ENCODE measurements around the gene RRP1. TPM values are rescaled to one million over a fixed set of nuclear protein-coding genes. Genes with fewer than 3 reads are reported as not detected.

Gene RRP1
- polyA plus RNA-seq, 1 of the 3 experiments (the other 2 are of a cell fraction), result 22.7 TPM

GRCh38 chr21:43769325-43769958 lies 19.9 kb upstream of the RRP1 start:
- H3K27me3 ChIP-seq (ENCODE audit: insufficient read depth), result no peaks in the 10 kb centered on the region
- no peaks in the 10 kb centered on the region for H3K9me2 ChIP-seq
- no peak overlapping the region for H3K4me2 ChIP-seq
- peaks cover 10 to 13% of the 10 kb centered on the region in 2 experiments for H3K36me3 ChIP-seq (replicated peaks in 1 of 2; ENCODE audit: control insufficient read depth in 1 of 2, insufficient read depth in 2 of 2, low read length in 1 of 2)
- 95% methylated on average over 7 of the region's 11 CpGs for WGBS (ENCODE audit: low lambda C conversion rate)
- CTCF ChIA-PET, result interaction anchor here (0.8 to 1.5 kb wide), 2 partner anchors 8 to 20 kb away, joined by 3 to 4 read pairs; partner anchors contain the start of gene RRP1
- H3K4me3 ChIP-seq (ENCODE audit: low read depth in 2 of 2, low read length in 1 of 2), result no peak overlapping the region
- H3F3A ChIP-seq (replicated peaks; ENCODE audit: insufficient read depth), result peaks cover 17% of the 10 kb centered on the region
- peaks cover 0 to 5% of the 10 kb centered on the region in 2 experiments; a peak in 2 of 4 replicates for H3K4me1 ChIP-seq (ENCODE audit: control insufficient read depth in 1 of 2, insufficient read depth in 2 of 2, low read depth in 1 of 2, low read length in 1 of 2)
- no peak overlapping the region for H2AFZ ChIP-seq (ENCODE audit: low read depth)
- H3K9ac ChIP-seq, result no peak overlapping the region
- H3K9me3 ChIP-seq, result no peaks in the 10 kb centered on the region
- H3K27ac ChIP-seq (ENCODE audit: low read depth in 2 of 2, low read length in 1 of 2), result no peak overlapping the region
- POLR2A ChIA-PET, result no interaction called here
- TF ChIP-seq MEF2A (IDR thresholded peaks at IDR 0.05; ENCODE audit: borderline replicate concordance, low read depth) (no peak), EP300 (IDR thresholded peaks at IDR 0.05; ENCODE audit: borderline replicate concordance in 1 of 2, low read depth in 1 of 2, low read length in 1 of 2) (no peak), RCOR1 (IDR thresholded peaks at IDR 0.05; ENCODE audit: low read length) (no peak)
- DNase-seq, result no peak
- no peaks in the 10 kb centered on the region for H4K20me1 ChIP-seq (ENCODE audit: insufficient read depth)
- H3K79me2 ChIP-seq (ENCODE audit: insufficient read depth), result peaks cover under 1% of the 10 kb centered on the region; the same call in 1 of the 2 replicates

GRCh38 chr21:43770066-43770655 lies 19.2 kb upstream of the RRP1 start:
- H4K20me1 ChIP-seq (ENCODE audit: insufficient read depth), result no peaks in the 10 kb centered on the region
- no peaks in the 10 kb centered on the region for H3K9me3 ChIP-seq
- ChIA-PET CTCF (interaction anchor here (0.8 to 1.5 kb wide), 3 partner anchors 9 to 20 kb away, joined by 3 to 4 read pairs (median 3); partner anchors contain the start of gene RRP1), POLR2A (no interaction called here)
- no peaks in the 10 kb centered on the region for H3K27me3 ChIP-seq (ENCODE audit: insufficient read depth)
- H3F3A ChIP-seq (replicated peaks; ENCODE audit: insufficient read depth), result peaks cover 17% of the 10 kb centered on the region
- no peak overlapping the region for H3K27ac ChIP-seq (ENCODE audit: low read depth in 2 of 2, low read length in 1 of 2)
- H3K36me3 ChIP-seq (replicated peaks in 1 of 2; ENCODE audit: control insufficient read depth in 1 of 2, insufficient read depth in 2 of 2, low read length in 1 of 2), result peaks cover 10 to 13% of the 10 kb centered on the region in 2 experiments
- H3K9me2 ChIP-seq, result no peaks in the 10 kb centered on the region
- no peak for DNase-seq
- H2AFZ ChIP-seq (ENCODE audit: low read depth), result no peak overlapping the region
- WGBS (ENCODE audit: low lambda C conversion rate), result 89% methylated on average over 14 of the region's 21 CpGs
- no peak overlapping the region for H3K4me2 ChIP-seq
- peaks cover 0 to 6% of the 10 kb centered on the region in 2 experiments; a peak in 2 of 4 replicates for H3K4me1 ChIP-seq (ENCODE audit: control insufficient read depth in 1 of 2, insufficient read depth in 2 of 2, low read depth in 1 of 2, low read length in 1 of 2)
- H3K9ac ChIP-seq, result no peak overlapping the region
- H3K79me2 ChIP-seq (ENCODE audit: insufficient read depth), result peaks cover 7% of the 10 kb centered on the region; the same call in 1 of the 2 replicates
- no peak overlapping the region for H3K4me3 ChIP-seq (ENCODE audit: low read depth in 2 of 2, low read length in 1 of 2)
- no peak for TF ChIP-seq RFX5 (IDR thresholded peaks at IDR 0.05; ENCODE audit: low read length)
- TF ChIP-seq, protein P1, sequence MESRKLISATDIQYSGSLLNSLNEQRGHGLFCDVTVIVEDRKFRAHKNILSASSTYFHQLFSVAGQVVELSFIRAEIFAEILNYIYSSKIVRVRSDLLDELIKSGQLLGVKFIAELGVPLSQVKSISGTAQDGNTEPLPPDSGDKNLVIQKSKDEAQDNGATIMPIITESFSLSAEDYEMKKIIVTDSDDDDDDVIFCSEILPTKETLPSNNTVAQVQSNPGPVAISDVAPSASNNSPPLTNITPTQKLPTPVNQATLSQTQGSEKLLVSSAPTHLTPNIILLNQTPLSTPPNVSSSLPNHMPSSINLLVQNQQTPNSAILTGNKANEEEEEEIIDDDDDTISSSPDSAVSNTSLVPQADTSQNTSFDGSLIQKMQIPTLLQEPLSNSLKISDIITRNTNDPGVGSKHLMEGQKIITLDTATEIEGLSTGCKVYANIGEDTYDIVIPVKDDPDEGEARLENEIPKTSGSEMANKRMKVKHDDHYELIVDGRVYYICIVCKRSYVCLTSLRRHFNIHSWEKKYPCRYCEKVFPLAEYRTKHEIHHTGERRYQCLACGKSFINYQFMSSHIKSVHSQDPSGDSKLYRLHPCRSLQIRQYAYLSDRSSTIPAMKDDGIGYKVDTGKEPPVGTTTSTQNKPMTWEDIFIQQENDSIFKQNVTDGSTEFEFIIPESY (IDR thresholded peaks at IDR 0.05; ENCODE audit: borderline replicate concordance, low read depth), result no peak
- no peak for TF ChIP-seq YY1 (IDR thresholded peaks at IDR 0.05; ENCODE audit: low read depth)
- no peak for TF ChIP-seq JUND (IDR thresholded peaks at IDR 0.05)
- TF ChIP-seq POLR2AphosphoS5 (IDR thresholded peaks at IDR 0.05; ENCODE audit: low read depth, low read length), result no peak
- no peak for TF ChIP-seq RAD21 (IDR thresholded peaks at IDR 0.05; ENCODE audit: low read length)
- no peak for TF ChIP-seq RCOR1 (IDR thresholded peaks at IDR 0.05; ENCODE audit: low read length)
- no peak for TF ChIP-seq SIN3A (IDR thresholded peaks at IDR 0.05; ENCODE audit: borderline replicate concordance, low read depth, low read length)
- TF ChIP-seq, protein P2, sequence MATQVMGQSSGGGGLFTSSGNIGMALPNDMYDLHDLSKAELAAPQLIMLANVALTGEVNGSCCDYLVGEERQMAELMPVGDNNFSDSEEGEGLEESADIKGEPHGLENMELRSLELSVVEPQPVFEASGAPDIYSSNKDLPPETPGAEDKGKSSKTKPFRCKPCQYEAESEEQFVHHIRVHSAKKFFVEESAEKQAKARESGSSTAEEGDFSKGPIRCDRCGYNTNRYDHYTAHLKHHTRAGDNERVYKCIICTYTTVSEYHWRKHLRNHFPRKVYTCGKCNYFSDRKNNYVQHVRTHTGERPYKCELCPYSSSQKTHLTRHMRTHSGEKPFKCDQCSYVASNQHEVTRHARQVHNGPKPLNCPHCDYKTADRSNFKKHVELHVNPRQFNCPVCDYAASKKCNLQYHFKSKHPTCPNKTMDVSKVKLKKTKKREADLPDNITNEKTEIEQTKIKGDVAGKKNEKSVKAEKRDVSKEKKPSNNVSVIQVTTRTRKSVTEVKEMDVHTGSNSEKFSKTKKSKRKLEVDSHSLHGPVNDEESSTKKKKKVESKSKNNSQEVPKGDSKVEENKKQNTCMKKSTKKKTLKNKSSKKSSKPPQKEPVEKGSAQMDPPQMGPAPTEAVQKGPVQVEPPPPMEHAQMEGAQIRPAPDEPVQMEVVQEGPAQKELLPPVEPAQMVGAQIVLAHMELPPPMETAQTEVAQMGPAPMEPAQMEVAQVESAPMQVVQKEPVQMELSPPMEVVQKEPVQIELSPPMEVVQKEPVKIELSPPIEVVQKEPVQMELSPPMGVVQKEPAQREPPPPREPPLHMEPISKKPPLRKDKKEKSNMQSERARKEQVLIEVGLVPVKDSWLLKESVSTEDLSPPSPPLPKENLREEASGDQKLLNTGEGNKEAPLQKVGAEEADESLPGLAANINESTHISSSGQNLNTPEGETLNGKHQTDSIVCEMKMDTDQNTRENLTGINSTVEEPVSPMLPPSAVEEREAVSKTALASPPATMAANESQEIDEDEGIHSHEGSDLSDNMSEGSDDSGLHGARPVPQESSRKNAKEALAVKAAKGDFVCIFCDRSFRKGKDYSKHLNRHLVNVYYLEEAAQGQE (IDR thresholded peaks at IDR 0.05; ENCODE audit: low read depth, low read length), result no peak
- TF ChIP-seq TCF12 (IDR thresholded peaks at IDR 0.05), result no peak
- TF ChIP-seq SMC3 (IDR thresholded peaks at IDR 0.05; ENCODE audit: low read depth, low read length), result no peak
- no peak for TF ChIP-seq NRF1 (IDR thresholded peaks at IDR 0.05; ENCODE audit: low read depth, low read length)
- TF ChIP-seq MEF2A (IDR thresholded peaks at IDR 0.05; ENCODE audit: borderline replicate concordance, low read depth), result no peak
- no peak for TF ChIP-seq MAX (IDR thresholded peaks at IDR 0.05; ENCODE audit: low read depth)
- TF ChIP-seq TAF1 (IDR thresholded peaks at IDR 0.05; ENCODE audit: borderline replicate concordance, low read depth, low read length), result no peak
- TF ChIP-seq, protein P3, sequence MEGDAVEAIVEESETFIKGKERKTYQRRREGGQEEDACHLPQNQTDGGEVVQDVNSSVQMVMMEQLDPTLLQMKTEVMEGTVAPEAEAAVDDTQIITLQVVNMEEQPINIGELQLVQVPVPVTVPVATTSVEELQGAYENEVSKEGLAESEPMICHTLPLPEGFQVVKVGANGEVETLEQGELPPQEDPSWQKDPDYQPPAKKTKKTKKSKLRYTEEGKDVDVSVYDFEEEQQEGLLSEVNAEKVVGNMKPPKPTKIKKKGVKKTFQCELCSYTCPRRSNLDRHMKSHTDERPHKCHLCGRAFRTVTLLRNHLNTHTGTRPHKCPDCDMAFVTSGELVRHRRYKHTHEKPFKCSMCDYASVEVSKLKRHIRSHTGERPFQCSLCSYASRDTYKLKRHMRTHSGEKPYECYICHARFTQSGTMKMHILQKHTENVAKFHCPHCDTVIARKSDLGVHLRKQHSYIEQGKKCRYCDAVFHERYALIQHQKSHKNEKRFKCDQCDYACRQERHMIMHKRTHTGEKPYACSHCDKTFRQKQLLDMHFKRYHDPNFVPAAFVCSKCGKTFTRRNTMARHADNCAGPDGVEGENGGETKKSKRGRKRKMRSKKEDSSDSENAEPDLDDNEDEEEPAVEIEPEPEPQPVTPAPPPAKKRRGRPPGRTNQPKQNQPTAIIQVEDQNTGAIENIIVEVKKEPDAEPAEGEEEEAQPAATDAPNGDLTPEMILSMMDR (IDR thresholded peaks at IDR 0.05), result no peak
